ENCODE results near the gene DDI2.

- TF ChIP-seq CTCF (IDR thresholded peaks at IDR 0.05) (no peak), EZH2phosphoT487 (IDR thresholded peaks at IDR 0.05) (no peak), EZH2 (IDR thresholded peaks at IDR 0.05) (no peak)
Measured at GRCh38 chr1:15656464-15656863, 39.2 kb downstream of the DDI2 start.
